Testis (tissue), 3 donors: Measurements from ENCODE around the gene AFAP1. TPM values are rescaled to one million over a fixed set of nuclear protein-coding genes. Genes with fewer than 3 reads are reported as not detected.

ENCODE experiments used
- DNase-seq: peaks from one replicate; pipeline ENCODE4 v3.0.0-alpha.2; 2019
- H3K27ac ChIP-seq, 2 donors: fragments of 200-600 bp; sonication (generic); one replicate each; pipeline ENCODE4 v1.5.1; 2019
- H3K27me3 ChIP-seq: fragments of 200-600 bp; sonication (generic); one replicate; pipeline ENCODE4 v1.5.1; 2019
- H3K36me3 ChIP-seq: fragments of 200-600 bp; sonication (generic); one replicate; pipeline ENCODE4 v1.5.1; 2017; ENCODE audit warnings: low read depth; ENCODE audit errors: missing control alignments
- H3K4me1 ChIP-seq: fragments of 200-600 bp; sonication (generic); one replicate; pipeline ENCODE4 v1.5.1; 2019
- H3K4me3 ChIP-seq, 2 donors: fragments of 200-600 bp; sonication (generic); one replicate each; pipeline ENCODE4 v1.5.1; 2017 to 2019
- H3K9me3 ChIP-seq: fragments of 200-600 bp; sonication (generic); one replicate; pipeline ENCODE4 v1.5.1; 2017
- POLR2A ChIP-seq: fragments of 450-650 bp; IDR thresholded peaks from one replicate; pipeline ENCODE4 v1.6.1; 2017; ENCODE audit warnings: antibody characterized with exemption, mild to moderate bottlenecking, moderate library complexity
- WGBS, 2 donors: methylation state at CpG; one replicate each; pipeline ENCODE4 v1.1.5; 2018; 5-methylcytosine and 5-hydroxymethylcytosine counted together
- intact Hi-C: fragments of 100-400 bp; cut with DNase I; formaldehyde crosslinking; loops from one replicate; pipeline ENCODE4 v1.15.1; 2023; ENCODE audit warnings: low total_unique reads
- polyA plus RNA-seq: library from polyadenylated mRNA; stranded (reverse); fragments of 350-450 nt; fragmentation: Illumina TruSeq; extraction: RNeasy Lipid Tissue Mini Kit (QIAGEN cat#74804); gene quantifications from one replicate; pipeline ENCODE4 v1.2.3, GENCODE V29; 2014; ENCODE audit warnings: low read depth, low replicate concordance; ENCODE audit not compliant: insufficient read depth
- total RNA-seq, 2 donors: library from RNA; depleted of rRNA; stranded (reverse); fragments of >200 nt; gene quantifications; one replicate each; pipeline ENCODE4 v1.2.3, GENCODE V29; 2016
- TF ChIP-seq, protein P1 (sequence below), 3 experiments: fragments of 450-650 bp in 2 of 3; fragments of 200-600 bp in 1 of 3; sonication (generic) in 1 of 3; IDR thresholded peaks; one replicate each; pipeline ENCODE4 v1.5.1; 2016 to 2019; ENCODE audit warnings: antibody characterized with exemption in 3 of 3, mild to moderate bottlenecking in 2 of 3, moderate library complexity in 1 of 3

AFAP1 gene
- total and polyA plus RNA-seq, 3 donors from 2014 or later: 23.1 to 52.4 (median 51.4) TPM

DNA sequence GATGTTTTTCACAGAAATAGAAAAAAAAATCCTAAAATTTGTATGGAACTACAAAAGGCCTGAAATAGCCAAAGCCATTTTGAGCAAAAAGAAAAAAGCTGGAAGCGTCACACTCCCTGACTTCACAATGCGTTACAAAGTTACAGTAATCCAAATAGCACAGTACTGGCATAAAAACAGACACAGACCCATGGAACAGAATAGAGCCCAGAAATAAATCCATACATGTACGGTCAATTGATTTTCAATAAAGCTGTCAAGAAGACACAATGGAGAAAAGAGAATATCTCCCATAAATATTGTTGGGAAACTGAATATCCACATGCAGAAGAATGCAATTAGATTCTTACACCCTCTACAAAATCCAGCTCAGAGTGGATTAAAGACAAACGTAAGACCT, 208.2 kb downstream of the AFAP1 start:
- no peaks in the 10 kb centered on the region for H3K9me3 ChIP-seq
- no peak for DNase-seq
- no peaks in the 10 kb centered on the region for H3K36me3 ChIP-seq
- no peak overlapping the region for H3K4me3 ChIP-seq
- no peak overlapping the region for H3K27ac ChIP-seq
- intact Hi-C loops: no loop called here
- H3K27me3 ChIP-seq: no peaks in the 10 kb centered on the region
- H3K4me1 ChIP-seq: no peaks in the 10 kb centered on the region
- TF ChIP-seq, protein P1, sequence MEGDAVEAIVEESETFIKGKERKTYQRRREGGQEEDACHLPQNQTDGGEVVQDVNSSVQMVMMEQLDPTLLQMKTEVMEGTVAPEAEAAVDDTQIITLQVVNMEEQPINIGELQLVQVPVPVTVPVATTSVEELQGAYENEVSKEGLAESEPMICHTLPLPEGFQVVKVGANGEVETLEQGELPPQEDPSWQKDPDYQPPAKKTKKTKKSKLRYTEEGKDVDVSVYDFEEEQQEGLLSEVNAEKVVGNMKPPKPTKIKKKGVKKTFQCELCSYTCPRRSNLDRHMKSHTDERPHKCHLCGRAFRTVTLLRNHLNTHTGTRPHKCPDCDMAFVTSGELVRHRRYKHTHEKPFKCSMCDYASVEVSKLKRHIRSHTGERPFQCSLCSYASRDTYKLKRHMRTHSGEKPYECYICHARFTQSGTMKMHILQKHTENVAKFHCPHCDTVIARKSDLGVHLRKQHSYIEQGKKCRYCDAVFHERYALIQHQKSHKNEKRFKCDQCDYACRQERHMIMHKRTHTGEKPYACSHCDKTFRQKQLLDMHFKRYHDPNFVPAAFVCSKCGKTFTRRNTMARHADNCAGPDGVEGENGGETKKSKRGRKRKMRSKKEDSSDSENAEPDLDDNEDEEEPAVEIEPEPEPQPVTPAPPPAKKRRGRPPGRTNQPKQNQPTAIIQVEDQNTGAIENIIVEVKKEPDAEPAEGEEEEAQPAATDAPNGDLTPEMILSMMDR (IDR thresholded peaks at IDR 0.05): no peak
- TF ChIP-seq POLR2A: no peak
- 82 to 84% methylated on average over 4 of the region's 4 CpGs for WGBS, 2 donors

DNA sequence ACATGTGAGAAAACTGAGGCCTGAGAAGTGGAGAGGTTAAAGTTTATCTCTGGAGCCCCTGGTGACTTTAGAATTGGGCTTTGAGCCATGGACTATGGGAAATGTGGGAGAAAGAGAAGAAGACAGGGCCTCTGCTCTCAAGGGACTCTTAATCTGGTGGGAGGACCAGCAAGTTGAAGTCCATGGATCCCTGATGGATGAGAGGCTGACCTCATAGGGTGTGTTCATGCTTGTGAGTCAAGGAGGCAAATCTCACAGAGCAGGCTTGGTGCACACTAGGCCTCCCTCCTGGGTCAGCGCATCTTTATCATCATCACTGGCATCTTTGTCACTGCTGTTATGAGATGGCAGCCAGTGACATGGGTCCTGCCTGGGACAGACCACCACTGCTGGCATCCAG, 211.9 kb downstream of the AFAP1 start:
- H3K4me3 ChIP-seq: no peak overlapping the region
- H3K27me3 ChIP-seq: no peaks in the 10 kb centered on the region
- DNase-seq: no peak
- TF ChIP-seq, protein P1 (IDR thresholded peaks at IDR 0.05): no peak
- no peak for TF ChIP-seq POLR2A
- 100% methylated on average over 1 of the region's 1 CpG; no CpG with 5 or more reads in 1 of the 2 donors for WGBS, 2 donors
- intact Hi-C loops: no loop called here
- H3K27ac ChIP-seq: no peak overlapping the region
- no peaks in the 10 kb centered on the region for H3K9me3 ChIP-seq
- no peaks in the 10 kb centered on the region for H3K36me3 ChIP-seq
- H3K4me1 ChIP-seq: no peaks in the 10 kb centered on the region

DNA sequence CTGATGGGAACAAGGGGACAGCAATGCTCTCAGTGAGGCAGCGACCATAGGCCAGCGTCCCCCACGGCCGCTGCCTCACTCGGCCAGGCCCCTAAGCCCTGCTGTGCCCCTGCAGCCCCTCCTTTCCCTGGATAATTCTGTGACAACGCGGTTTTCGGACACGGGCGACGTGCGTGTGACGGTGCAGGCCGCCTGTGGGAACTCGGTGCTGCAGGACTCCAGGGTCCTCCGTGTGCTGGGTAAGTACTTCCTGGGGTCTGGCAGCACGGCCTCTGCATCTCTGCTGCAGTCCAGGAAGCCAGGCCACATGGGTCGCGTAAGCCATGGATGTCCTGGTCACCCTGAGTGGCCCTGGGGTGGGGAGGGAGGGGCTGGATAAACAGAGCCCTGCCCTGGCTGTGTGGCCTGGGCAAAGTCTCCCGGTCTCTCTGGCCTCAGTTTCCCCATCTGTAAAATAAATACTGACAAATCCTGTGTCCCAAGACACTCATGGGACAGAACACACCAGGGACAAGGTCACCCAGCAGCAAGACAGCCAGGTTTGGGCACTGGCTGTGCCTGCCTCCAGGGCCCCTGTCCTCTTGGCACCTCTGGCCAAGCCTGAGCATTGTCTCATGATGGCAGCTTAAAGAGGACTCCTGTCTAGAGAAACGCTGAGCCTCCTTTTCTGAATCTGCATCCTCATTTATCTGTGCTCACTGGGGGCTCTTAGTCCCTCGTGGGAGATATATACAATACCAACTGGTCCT, 212.8 kb downstream of the AFAP1 start:
- Histone ChIP-seq H3K4me1 (no peaks in the 10 kb centered on the region), H3K36me3 (no peaks in the 10 kb centered on the region), H3K27ac (no peak overlapping the region), H3K27me3 (no peaks in the 10 kb centered on the region), H3K4me3 (no peak overlapping the region), H3K9me3 (no peaks in the 10 kb centered on the region)
- TF ChIP-seq, protein P1 (IDR thresholded peaks at IDR 0.05): no peak
- TF ChIP-seq POLR2A: no peak
- no peak for DNase-seq
- intact Hi-C loops: no loop called here
- 91 to 93% methylated on average over 6 to 22 of the region's 22 CpGs for WGBS, 2 donors

DNA sequence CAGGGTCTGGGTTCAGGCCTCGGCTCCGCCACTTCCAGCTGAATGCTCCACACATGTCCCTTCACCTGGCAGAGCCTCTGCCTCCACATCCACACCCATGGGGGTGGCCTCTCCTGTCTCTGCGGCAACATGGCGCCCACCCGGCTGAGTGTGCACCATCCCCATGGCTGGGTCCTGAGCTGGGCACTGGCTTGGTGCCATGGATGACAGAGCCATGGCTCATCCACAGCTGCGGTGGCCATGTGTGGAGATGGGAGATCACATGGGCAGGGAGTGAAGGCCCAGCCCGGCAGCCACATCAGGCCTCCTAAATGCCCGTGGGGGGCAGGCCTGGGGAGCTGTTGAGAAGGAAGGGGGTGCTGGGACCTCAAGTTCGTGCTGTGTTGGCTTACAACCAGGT, 213.7 kb downstream of the AFAP1 start:
- H3K4me3 ChIP-seq: no peak overlapping the region

More for the DNA sequence above, 213.7 kb downstream of the AFAP1 start:
- 77 to 93% methylated on average over 4 to 9 of the region's 9 CpGs for WGBS, 2 donors
- TF ChIP-seq, protein P1 (IDR thresholded peaks at IDR 0.05): no peak
- TF ChIP-seq POLR2A: no peak
- Histone ChIP-seq H3K27ac (no peak overlapping the region), H3K36me3 (no peaks in the 10 kb centered on the region), H3K4me1 (no peaks in the 10 kb centered on the region), H3K27me3 (no peaks in the 10 kb centered on the region), H3K9me3 (no peaks in the 10 kb centered on the region)
- no peak for DNase-seq
- intact Hi-C loops: no loop called here
